IMR-90 (cell line): ENCODE data around the gene PDHB. TPM values are rescaled to one million over a fixed set of nuclear protein-coding genes. Genes with fewer than 3 reads are reported as not detected.
A peak's percentile ranks its signal among the peaks of the same experiment; 100 is the strongest.

Source experiments
- ATAC-seq: fragments of 200-7000 bp; cut with Tn5 transposase; 2 replicates; pipeline ENCODE4 v1.9.1; 2020; ENCODE audit warnings: low read depth, mild to moderate bottlenecking, moderate library complexity
- BruUV-seq: library from RNA; stranded (reverse); fragments of 400-500 nt; replicated peaks from 2 replicates; lab custom pipeline; 2021; lab: Mats Ljungman, UMichigan
- CTCF ChIA-PET: fragments of 300-600 bp; formaldehyde crosslinking; extraction: SDS; loops from one replicate; lab custom pipeline; 2021; ENCODE audit warnings: antibody characterized with exemption; lab: Yijun Ruan, JAX
- POLR2A ChIA-PET: fragments of 300-600 bp; sonication (Branson Sonifier 250); formaldehyde crosslinking; loops from one replicate; lab custom pipeline; 2022; ENCODE audit warnings: antibody characterized with exemption; ENCODE audit not compliant: unreplicated experiment; lab: Charles Lee
- DNase-seq: peaks from one replicate; pipeline ENCODE4 v3.0.0; 2013
- H2AFZ ChIP-seq: replicated peaks from 2 replicates; pipeline ENCODE3; 2013; ENCODE audit warnings: low read length, mild to moderate bottlenecking; ENCODE audit not compliant: poor library complexity
- H2AK5ac ChIP-seq: 2 replicates; pipeline ENCODE4 v1.6.1; 2013; ENCODE audit warnings: low read depth, low read length, inconsistent platforms
- H2AK9ac ChIP-seq: replicated peaks from 2 replicates; pipeline ENCODE3; 2013; ENCODE audit warnings: mild to moderate bottlenecking, low read depth, low read length, moderate library complexity; ENCODE audit not compliant: poor library complexity
- H2BK120ac ChIP-seq: 2 replicates; pipeline ENCODE4 v1.6.1; 2013; ENCODE audit warnings: low read depth, low read length, inconsistent platforms
- H2BK15ac ChIP-seq: 3 replicates; pipeline ENCODE4 v1.6.1; 2013; ENCODE audit warnings: low read depth, low read length, inconsistent platforms
- H2BK20ac ChIP-seq: 2 replicates; pipeline ENCODE4 v1.6.1; 2013; ENCODE audit warnings: low read depth, mild to moderate bottlenecking, inconsistent platforms, low read length, moderate library complexity
- H2BK5ac ChIP-seq: 2 replicates; pipeline ENCODE4 v1.6.1; 2013; ENCODE audit warnings: mild to moderate bottlenecking, low read depth, low read length, inconsistent platforms; ENCODE audit not compliant: poor library complexity, severe bottlenecking
- H3K14ac ChIP-seq: replicated peaks from 2 replicates; pipeline ENCODE4 v1.6.1; 2013; ENCODE audit warnings: low read depth, low read length, inconsistent platforms
- H3K18ac ChIP-seq: 2 replicates; pipeline ENCODE4 v1.6.1; 2013; ENCODE audit warnings: low read depth, low read length, control low read depth
- H3K23ac ChIP-seq: 2 replicates; pipeline ENCODE4 v1.6.1; 2013; ENCODE audit warnings: low read depth, low read length, inconsistent platforms
- H3K27ac ChIP-seq: 2 replicates; pipeline ENCODE4 v1.5.1; 2013; ENCODE audit warnings: mild to moderate bottlenecking, control low read depth, low read length; ENCODE audit not compliant: insufficient read depth
- H3K27me3 ChIP-seq: 2 replicates; pipeline ENCODE4 v1.6.1; 2013; ENCODE audit warnings: low read length; ENCODE audit not compliant: control insufficient read depth, insufficient read depth
- H3K36me3 ChIP-seq: 2 replicates; pipeline ENCODE4 v1.6.1; 2013; ENCODE audit warnings: low read length, mixed read lengths; ENCODE audit not compliant: control insufficient read depth, insufficient read depth
- H3K4ac ChIP-seq: 2 replicates; pipeline ENCODE4 v1.6.1; 2013; ENCODE audit warnings: low read depth, low read length, inconsistent platforms
- H3K4me1 ChIP-seq: 2 replicates; pipeline ENCODE4 v1.6.1; 2013; ENCODE audit warnings: low read length, mixed read lengths; ENCODE audit not compliant: control insufficient read depth, insufficient read depth
- H3K4me2 ChIP-seq: 2 replicates; pipeline ENCODE4 v1.6.1; 2013; ENCODE audit warnings: low read depth, mild to moderate bottlenecking, control low read depth, low read length, moderate library complexity
- H3K4me3 ChIP-seq: 2 replicates; pipeline ENCODE4 v1.5.1; 2013; ENCODE audit warnings: low read depth, mild to moderate bottlenecking, control low read depth, low read length, moderate library complexity; ENCODE audit not compliant: insufficient read depth
- H3K56ac ChIP-seq: 2 replicates; pipeline ENCODE4 v1.6.1; 2013; ENCODE audit warnings: low read length, inconsistent platforms; ENCODE audit not compliant: insufficient read depth; ENCODE audit errors: extremely low read depth
- H3K79me1 ChIP-seq, 2 experiments: 2 replicates each; pipeline ENCODE4 v1.6.1; 2013; ENCODE audit warnings: low read length in 2 of 2, inconsistent platforms in 1 of 2, low read depth in 1 of 2
- H3K9ac ChIP-seq: 2 replicates; pipeline ENCODE4 v1.6.1; 2013; ENCODE audit warnings: low read depth, low read length, control low read depth
- H3K9me1 ChIP-seq: 2 replicates; pipeline ENCODE4 v1.6.1; 2013; ENCODE audit warnings: low read length, inconsistent platforms; ENCODE audit not compliant: insufficient read depth
- H3K9me3 ChIP-seq: 2 replicates; pipeline ENCODE4 v1.6.1; 2013; ENCODE audit warnings: low read length; ENCODE audit not compliant: control insufficient read depth, insufficient read depth
- H4K20me1 ChIP-seq: 2 replicates; pipeline ENCODE4 v1.6.1; 2013; ENCODE audit warnings: low read length, inconsistent platforms; ENCODE audit not compliant: insufficient read depth
- H4K5ac ChIP-seq: 2 replicates; pipeline ENCODE4 v1.6.1; 2013; ENCODE audit warnings: mild to moderate bottlenecking, low read depth, low read length, control low read depth
- H4K8ac ChIP-seq, 2 experiments: 2 replicates each; pipeline ENCODE4 v1.6.1; 2013; ENCODE audit warnings: low read depth in 2 of 2, low read length in 2 of 2, control low read depth in 1 of 2, inconsistent platforms in 1 of 2
- H4K91ac ChIP-seq: 2 replicates; pipeline ENCODE4 v1.6.1; 2013; ENCODE audit warnings: low read depth, low read length, inconsistent platforms; ENCODE audit not compliant: insufficient read depth
- BHLHE40 ChIP-seq: fragments of 150-350 bp; IDR thresholded peaks from 2 replicates; pipeline ENCODE4 v1.6.1; 2016; ENCODE audit warnings: mild to moderate bottlenecking, low read depth, low read length
- CEBPB ChIP-seq: IDR thresholded peaks from 2 replicates; pipeline ENCODE4 v1.6.1; 2012; ENCODE audit warnings: low read depth, low read length, improper control_type of control experiment
- FOS ChIP-seq: fragments of 150-350 bp; IDR thresholded peaks from 2 replicates; pipeline ENCODE4 v1.6.1; 2016; ENCODE audit warnings: low read depth, low read length
- MAFK ChIP-seq: IDR thresholded peaks from 2 replicates; pipeline ENCODE4 v1.6.1; 2012; ENCODE audit warnings: low read depth, low read length, improper control_type of control experiment
- MAZ ChIP-seq: IDR thresholded peaks from 2 replicates; pipeline ENCODE4 v1.6.1; 2012; ENCODE audit warnings: low read depth, mild to moderate bottlenecking, low read length, improper control_type of control experiment, moderate library complexity, borderline replicate concordance
- MXI1 ChIP-seq: IDR thresholded peaks from 2 replicates; pipeline ENCODE4 v1.6.1; 2012; ENCODE audit warnings: low read depth, mild to moderate bottlenecking, low read length, moderate library complexity, borderline replicate concordance
- NFE2L2 ChIP-seq: fragments of 150-350 bp; IDR thresholded peaks from 2 replicates; pipeline ENCODE4 v1.6.1; 2016; ENCODE audit warnings: low read depth, mild to moderate bottlenecking, low read length
- POLR2A ChIP-seq: IDR thresholded peaks from 2 replicates; pipeline ENCODE4 v1.6.1; 2012; ENCODE audit warnings: mild to moderate bottlenecking, low read depth, low read length
- RFX5 ChIP-seq: IDR thresholded peaks from 2 replicates; pipeline ENCODE4 v1.8.0; 2012; ENCODE audit warnings: low read depth, mild to moderate bottlenecking, low read length, moderate library complexity
- WGBS, 2 experiments: methylation state at CpG; one replicate each; pipeline versions ENCODE4 v1.1.5 to v1.1.7; 2013; ENCODE audit warnings: missing lambda C conversion rate in 2 of 2; ENCODE audit not compliant: insufficient read length in 1 of 2; ENCODE audit errors: extremely low coverage in 2 of 2; 5-methylcytosine and 5-hydroxymethylcytosine counted together
- dilution Hi-C: fragments of 300-500 bp; cut with HindIII; formaldehyde crosslinking; loops from one replicate; pipeline ENCODE4 v1.14.3; 2018; ENCODE audit warnings: low sequenced_read_pairs; ENCODE audit not compliant: unreplicated experiment
- in situ Hi-C: fragments of 300-500 bp; cut with MboI; formaldehyde crosslinking; loops from 3 replicates; pipeline ENCODE4 v1.14.3; 2019; ENCODE audit warnings: low sequenced_read_pairs, inconsistent platforms, mixed read lengths
- intact Hi-C: fragments of 100-400 bp; cut with micrococcal nuclease; formaldehyde crosslinking; loops from 2 replicates; pipeline ENCODE4 v1.10.0; 2022
- polyA plus RNA-seq, 3 experiments: library from polyadenylated mRNA; depleted of rRNA; stranded (reverse); fragments of >200 nt; gene quantifications; 2 replicates each; pipeline ENCODE4 v1.2.3, GENCODE V29; 2012; ENCODE audit warnings: low replicate concordance in 1 of 3
- total RNA-seq: library from RNA; depleted of rRNA; stranded (reverse); fragments of >200 nt; gene quantifications from 2 replicates; pipeline ENCODE4 v1.2.3, GENCODE V29; 2012
- TF ChIP-seq, protein P1 (sequence below): fragments of 150-350 bp; IDR thresholded peaks from 2 replicates; pipeline ENCODE4 v1.6.1; 2017; ENCODE audit warnings: mild to moderate bottlenecking, antibody characterized with exemption, low read length, low read depth
- TF ChIP-seq, protein P2 (sequence below): fragments of 150-350 bp; IDR thresholded peaks from 2 replicates; pipeline ENCODE4 v1.6.1; 2016; ENCODE audit warnings: low read depth, mild to moderate bottlenecking, low read length, moderate library complexity, borderline replicate concordance

Gene PDHB
- total and polyA plus RNA-seq, 2 of the 4 experiments (the other 2 are of a cell fraction), result 69.2 to 73.5 TPM

DNA sequence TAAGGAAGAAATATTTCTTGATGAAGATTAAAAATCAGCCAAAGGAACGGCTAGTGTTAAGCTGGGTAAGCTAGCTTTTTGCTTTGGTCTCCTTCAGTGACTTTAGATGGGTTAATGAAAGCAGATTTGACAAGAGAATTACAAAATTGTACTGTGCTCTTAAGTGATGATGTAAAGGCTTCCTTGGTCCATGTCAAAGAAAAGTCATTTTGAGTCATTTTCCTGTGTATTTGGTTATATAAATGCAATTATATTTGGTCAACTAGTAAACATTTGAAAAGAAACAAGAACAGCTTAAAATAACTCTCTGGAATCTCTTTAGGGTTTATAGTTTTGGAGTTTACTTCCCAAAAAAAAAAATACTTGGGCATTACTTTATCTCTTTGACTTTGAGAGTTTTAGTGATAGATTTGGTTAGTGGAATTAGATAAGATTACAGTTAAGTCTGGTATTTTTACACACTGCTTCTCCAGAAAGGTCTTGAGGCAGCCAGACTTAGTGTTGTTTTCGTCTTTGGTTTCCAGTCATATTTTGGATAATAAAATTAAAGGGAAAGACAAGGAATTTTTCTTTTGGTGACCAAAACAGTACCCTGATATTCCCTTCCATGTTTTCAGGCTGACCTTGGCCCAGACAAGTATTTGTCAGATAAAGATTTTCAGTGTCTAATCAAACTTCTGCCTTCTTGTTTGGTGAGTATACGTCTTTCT lies 42.3 kb downstream of the PDHB start:
- H2AFZ ChIP-seq, result no peak overlapping the region
- H3K36me3 ChIP-seq, result peaks cover 14% of the 10 kb centered on the region
- H2AK9ac ChIP-seq, result no peak overlapping the region
- H2BK15ac ChIP-seq, result no peak overlapping the region
- no peaks in the 10 kb centered on the region for H3K27me3 ChIP-seq
- H3K56ac ChIP-seq, result peak overlapping the region; percentile 50; the same call in 1 of the 2 replicates
- peak overlapping the region; percentile 41 for H2BK120ac ChIP-seq
- no TSS peak for BruUV-seq
- H3K4me1 ChIP-seq, result peaks cover 25% of the 10 kb centered on the region
- peak overlapping the region; percentile 56 for H2BK5ac ChIP-seq
- ChIA-PET CTCF (interaction anchor here (0.6 kb wide), 1 partner anchor 21 kb away, joined by 3 read pairs; no protein-coding TSS in a partner anchor), POLR2A (no interaction called here)
- dilution Hi-C loops (no loop called here), in situ Hi-C loops (no loop called here), intact Hi-C loops (no loop called here)
- peak overlapping the region; percentile 64; the same call in 1 of the 2 replicates for H3K14ac ChIP-seq
- DNase-seq (peak; percentile 15), ATAC-seq (no peak)
- H3K23ac ChIP-seq, result peak overlapping the region; percentile 53
- H2BK20ac ChIP-seq, result peak overlapping the region; percentile 21; the same call in 1 of the 2 replicates
- H4K20me1 ChIP-seq, result no peaks in the 10 kb centered on the region
- H3K4me3 ChIP-seq, result no peak overlapping the region
- H3K4ac ChIP-seq, result peak overlapping the region; percentile 22; the same call in 1 of the 2 replicates
- H4K91ac ChIP-seq, result peak overlapping the region; percentile 23; the same call in 1 of the 2 replicates
- peaks cover 8 to 28% of the 10 kb centered on the region in 2 experiments for H3K79me1 ChIP-seq
- H4K5ac ChIP-seq, result peak overlapping the region; percentile 10; the same call in 1 of the 2 replicates
- no peaks in the 10 kb centered on the region for H3K9me3 ChIP-seq
- H3K27ac ChIP-seq, result peak overlapping the region; percentile 22; the same call in 1 of the 2 replicates
- peak overlapping the region in 1 of 2 experiments; percentile 29; a peak in 2 of 4 replicates for H4K8ac ChIP-seq
- H3K4me2 ChIP-seq, result no peak overlapping the region
- H3K9me1 ChIP-seq, result peaks cover 20% of the 10 kb centered on the region
- 83% methylated on average over 1 of the region's 3 CpGs; no CpG with 5 or more reads in 1 of the 2 experiments for whole genome bisulfite sequencing, 2 experiments
- TF ChIP-seq RFX5 (no peak), MAFK (no peak), POLR2A (no peak), BHLHE40 (no peak), FOS (no peak), MAZ (no peak), MXI1 (no peak), NFE2L2 (no peak), CEBPB (no peak)
- TF ChIP-seq, protein P1, sequence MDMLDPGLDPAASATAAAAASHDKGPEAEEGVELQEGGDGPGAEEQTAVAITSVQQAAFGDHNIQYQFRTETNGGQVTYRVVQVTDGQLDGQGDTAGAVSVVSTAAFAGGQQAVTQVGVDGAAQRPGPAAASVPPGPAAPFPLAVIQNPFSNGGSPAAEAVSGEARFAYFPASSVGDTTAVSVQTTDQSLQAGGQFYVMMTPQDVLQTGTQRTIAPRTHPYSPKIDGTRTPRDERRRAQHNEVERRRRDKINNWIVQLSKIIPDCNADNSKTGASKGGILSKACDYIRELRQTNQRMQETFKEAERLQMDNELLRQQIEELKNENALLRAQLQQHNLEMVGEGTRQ, result no peak
- TF ChIP-seq, protein P2, sequence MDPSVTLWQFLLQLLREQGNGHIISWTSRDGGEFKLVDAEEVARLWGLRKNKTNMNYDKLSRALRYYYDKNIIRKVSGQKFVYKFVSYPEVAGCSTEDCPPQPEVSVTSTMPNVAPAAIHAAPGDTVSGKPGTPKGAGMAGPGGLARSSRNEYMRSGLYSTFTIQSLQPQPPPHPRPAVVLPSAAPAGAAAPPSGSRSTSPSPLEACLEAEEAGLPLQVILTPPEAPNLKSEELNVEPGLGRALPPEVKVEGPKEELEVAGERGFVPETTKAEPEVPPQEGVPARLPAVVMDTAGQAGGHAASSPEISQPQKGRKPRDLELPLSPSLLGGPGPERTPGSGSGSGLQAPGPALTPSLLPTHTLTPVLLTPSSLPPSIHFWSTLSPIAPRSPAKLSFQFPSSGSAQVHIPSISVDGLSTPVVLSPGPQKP, result no peak
- H3K9ac ChIP-seq, result no peak overlapping the region
- no peak overlapping the region for H2AK5ac ChIP-seq
- peak overlapping the region; percentile 50; the same call in 1 of the 2 replicates for H3K18ac ChIP-seq
